HCT116 (cell line): Measurements from ENCODE around the gene KLHDC8B.

Experiments used
- CTCF ChIP-seq, 3 experiments: fragments of 200-600 bp in 1 of 3; sonication (generic) in 1 of 3; IDR thresholded peaks in 2 of 3; conservative IDR thresholded peaks in 1 of 3; 2 replicates each; pipeline ENCODE4 v1.5.1; 2012 to 2017; ENCODE audit warnings: low read depth in 2 of 3, low read length in 2 of 3, antibody characterized with exemption in 1 of 3, borderline replicate concordance in 1 of 3, control low read depth in 1 of 3, mild to moderate bottlenecking in 1 of 3, mixed read lengths in 1 of 3, mixed run types in 1 of 3, moderate library complexity in 1 of 3; ENCODE audit not compliant: insufficient read depth in 1 of 3
- POLR2A ChIP-seq: IDR thresholded peaks from 2 replicates; pipeline ENCODE4 v1.7.0; 2011; ENCODE audit warnings: borderline replicate concordance; ENCODE audit not compliant: insufficient read depth, insufficient read length; ENCODE audit errors: extremely low read depth
- POLR2AphosphoS5 ChIP-seq: IDR thresholded peaks from 2 replicates; pipeline ENCODE4 v1.6.1; 2011; ENCODE audit warnings: mild to moderate bottlenecking, low read depth, low read length, moderate library complexity
- ZFX ChIP-seq: fragments of 450-650 bp; IDR thresholded peaks from 2 replicates; pipeline ENCODE4 v1.6.1; 2017
- TF ChIP-seq, protein P1 (sequence below): IDR thresholded peaks from 2 replicates; pipeline ENCODE4 v1.6.1; 2012; ENCODE audit warnings: low read depth

DNA sequence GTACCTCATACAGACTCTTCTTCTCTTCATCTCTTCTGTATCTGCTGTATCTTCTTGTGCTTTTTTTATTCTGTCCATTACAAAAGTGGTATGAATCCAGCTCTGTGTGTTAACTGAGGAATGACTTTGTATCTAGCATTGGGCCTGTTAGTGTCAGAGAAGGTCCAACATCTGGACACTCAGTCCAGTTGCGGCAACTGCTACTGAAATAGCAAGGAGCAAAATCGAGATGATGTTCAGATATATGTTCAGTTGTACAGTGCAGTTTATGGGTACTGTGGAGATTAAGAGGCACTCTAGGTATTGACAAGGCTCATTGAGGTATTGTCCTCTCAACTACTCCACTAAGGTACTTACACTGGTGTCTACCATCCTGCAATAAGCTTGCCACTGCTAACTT, 42.6 kb downstream of the KLHDC8B start:
- TF ChIP-seq CTCF (IDR thresholded peaks at IDR 0.05 in 2 of 3, conservative IDR thresholded peaks at IDR 0.05 in 1 of 3; ENCODE audit: borderline replicate concordance in 1 of 3, insufficient read depth in 1 of 3, low read depth in 2 of 3, low read length in 2 of 3) (no peak), POLR2A (no peak), ZFX (no peak), POLR2AphosphoS5 (no peak)
- TF ChIP-seq, protein P1, sequence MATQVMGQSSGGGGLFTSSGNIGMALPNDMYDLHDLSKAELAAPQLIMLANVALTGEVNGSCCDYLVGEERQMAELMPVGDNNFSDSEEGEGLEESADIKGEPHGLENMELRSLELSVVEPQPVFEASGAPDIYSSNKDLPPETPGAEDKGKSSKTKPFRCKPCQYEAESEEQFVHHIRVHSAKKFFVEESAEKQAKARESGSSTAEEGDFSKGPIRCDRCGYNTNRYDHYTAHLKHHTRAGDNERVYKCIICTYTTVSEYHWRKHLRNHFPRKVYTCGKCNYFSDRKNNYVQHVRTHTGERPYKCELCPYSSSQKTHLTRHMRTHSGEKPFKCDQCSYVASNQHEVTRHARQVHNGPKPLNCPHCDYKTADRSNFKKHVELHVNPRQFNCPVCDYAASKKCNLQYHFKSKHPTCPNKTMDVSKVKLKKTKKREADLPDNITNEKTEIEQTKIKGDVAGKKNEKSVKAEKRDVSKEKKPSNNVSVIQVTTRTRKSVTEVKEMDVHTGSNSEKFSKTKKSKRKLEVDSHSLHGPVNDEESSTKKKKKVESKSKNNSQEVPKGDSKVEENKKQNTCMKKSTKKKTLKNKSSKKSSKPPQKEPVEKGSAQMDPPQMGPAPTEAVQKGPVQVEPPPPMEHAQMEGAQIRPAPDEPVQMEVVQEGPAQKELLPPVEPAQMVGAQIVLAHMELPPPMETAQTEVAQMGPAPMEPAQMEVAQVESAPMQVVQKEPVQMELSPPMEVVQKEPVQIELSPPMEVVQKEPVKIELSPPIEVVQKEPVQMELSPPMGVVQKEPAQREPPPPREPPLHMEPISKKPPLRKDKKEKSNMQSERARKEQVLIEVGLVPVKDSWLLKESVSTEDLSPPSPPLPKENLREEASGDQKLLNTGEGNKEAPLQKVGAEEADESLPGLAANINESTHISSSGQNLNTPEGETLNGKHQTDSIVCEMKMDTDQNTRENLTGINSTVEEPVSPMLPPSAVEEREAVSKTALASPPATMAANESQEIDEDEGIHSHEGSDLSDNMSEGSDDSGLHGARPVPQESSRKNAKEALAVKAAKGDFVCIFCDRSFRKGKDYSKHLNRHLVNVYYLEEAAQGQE: no peak
